ENCODE results near the gene ITPK1. TPM values are rescaled to one million over a fixed set of nuclear protein-coding genes. Genes with fewer than 3 reads are reported as not detected.

The ITPK1 gene
- total RNA-seq, 2 donors from 2014 or later: 53.4 to 61.8 TPM

DNA sequence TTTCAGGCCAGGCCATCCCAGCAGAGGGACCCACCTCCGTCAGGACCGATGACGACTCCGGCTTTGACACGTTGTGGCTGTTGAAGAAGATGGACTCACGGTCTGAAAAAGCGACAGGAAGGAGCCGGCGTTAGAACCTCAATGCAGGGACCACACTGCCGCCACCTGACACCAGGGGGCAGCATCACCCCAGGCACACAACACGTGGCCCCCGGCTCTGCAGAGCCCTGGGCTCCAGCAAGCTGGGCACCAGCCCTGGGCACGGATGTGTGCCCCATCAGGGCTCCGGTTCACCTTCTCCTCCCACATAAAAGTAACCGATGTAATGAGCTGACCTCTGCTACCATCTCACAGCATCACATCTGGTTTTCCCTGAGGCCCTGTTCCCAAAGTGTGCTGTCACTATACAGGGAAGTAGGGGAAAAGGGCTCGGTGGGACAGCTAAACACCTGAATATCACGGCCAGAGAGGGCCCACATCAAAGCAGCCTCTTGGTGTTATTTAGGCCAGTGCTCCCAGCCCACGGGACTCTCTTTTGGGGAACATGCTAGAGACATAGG lies 163.7 kb downstream of the ITPK1 start:
- Mint-ChIP-seq H3K9me3 (no peaks in the 10 kb centered on the region), H3K27ac (no peak overlapping the region), H3K36me3 (ENCODE audit: insufficient read depth in 2 of 2) (no peaks in the 10 kb centered on the region), H3K4me3 (no peak overlapping the region), H3K27me3 (ENCODE audit: low read depth) (no peaks in the 10 kb centered on the region), H3K4me1 (ENCODE audit: low read depth) (peaks cover 7% of the 10 kb centered on the region)
- DNase-seq (peak; percentile 78 to 86), ATAC-seq (replicated peaks in 1 of 2) (peak; percentile 90 to 93)

DNA sequence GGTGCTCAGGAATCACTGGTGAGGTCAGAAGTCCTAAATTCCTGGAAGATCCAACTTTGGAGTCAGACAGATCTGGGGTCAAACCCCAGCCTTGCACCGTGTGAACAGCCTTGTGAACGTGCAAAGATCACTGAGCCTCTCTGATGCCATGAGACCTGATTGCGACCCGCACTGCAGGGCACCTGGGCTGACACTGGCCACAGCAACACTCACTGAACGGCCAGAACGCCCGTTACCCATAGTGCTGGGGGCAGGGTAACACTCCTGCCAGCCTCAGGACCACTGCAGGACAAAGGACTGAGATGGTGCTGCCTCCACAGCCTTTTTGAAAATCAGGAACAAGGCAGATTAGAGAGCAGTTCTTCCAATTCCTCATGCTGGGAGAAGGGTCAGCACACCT lies 164.5 kb downstream of the ITPK1 start:
- H3K4me3 Mint-ChIP-seq: no peak overlapping the region
- H3K9me3 Mint-ChIP-seq: no peaks in the 10 kb centered on the region
- peaks cover 7% of the 10 kb centered on the region for H3K4me1 Mint-ChIP-seq (ENCODE audit: low read depth)
- ATAC-seq (replicated peaks in 1 of 2) (no peak), DNase-seq (no peak)
- H3K36me3 Mint-ChIP-seq (ENCODE audit: insufficient read depth in 2 of 2): no peaks in the 10 kb centered on the region
- H3K27ac Mint-ChIP-seq: no peak overlapping the region
- H3K27me3 Mint-ChIP-seq (ENCODE audit: low read depth): no peaks in the 10 kb centered on the region

DNA sequence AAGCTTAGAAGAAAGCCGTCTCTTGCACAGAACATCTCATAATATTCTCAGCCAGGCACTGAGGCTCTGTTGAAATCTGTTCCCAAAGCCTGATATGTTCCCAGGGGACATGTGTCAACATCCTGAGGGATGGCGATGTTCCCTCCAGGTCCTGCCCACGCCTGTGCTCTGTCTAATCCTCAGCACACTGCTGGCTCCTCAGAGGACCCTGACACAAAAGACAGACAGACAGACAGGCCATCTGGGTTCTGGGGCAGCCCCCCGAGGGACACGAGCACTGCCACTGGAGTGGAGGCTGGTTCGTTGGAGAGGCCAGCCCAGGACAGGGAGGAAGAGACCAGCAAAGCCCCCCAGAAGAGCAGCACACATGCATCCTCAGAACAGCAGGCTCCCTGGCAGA lies 165.0 kb downstream of the ITPK1 start:
- ATAC-seq (replicated peaks in 1 of 2) (no peak), DNase-seq (no peak)
- Mint-ChIP-seq H3K4me3 (no peak overlapping the region), H3K27me3 (ENCODE audit: low read depth) (no peaks in the 10 kb centered on the region), H3K4me1 (ENCODE audit: low read depth) (peaks cover 7% of the 10 kb centered on the region), H3K9me3 (no peaks in the 10 kb centered on the region), H3K36me3 (ENCODE audit: insufficient read depth in 2 of 2) (no peaks in the 10 kb centered on the region), H3K27ac (no peak overlapping the region)

DNA sequence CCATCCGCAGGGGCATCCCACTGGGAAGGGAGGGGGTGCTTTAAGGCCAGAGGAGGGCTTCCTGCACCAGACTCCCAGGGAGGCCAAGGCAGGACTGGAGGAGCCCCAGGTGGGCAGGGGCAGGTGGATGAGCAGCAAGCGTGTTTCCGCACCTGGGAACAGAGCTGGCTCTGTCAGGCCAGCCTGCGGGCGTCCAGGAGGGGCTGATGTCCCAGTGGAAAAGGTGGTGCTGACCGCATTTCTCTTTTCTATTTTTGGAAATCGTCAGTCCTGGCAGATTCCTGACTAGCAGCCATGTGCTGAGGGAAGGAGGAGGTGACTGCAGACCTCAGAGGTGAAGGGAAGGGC lies 165.6 kb downstream of the ITPK1 start:
- Mint-ChIP-seq H3K4me3 (no peak overlapping the region), H3K27ac (no peak overlapping the region), H3K36me3 (ENCODE audit: insufficient read depth in 2 of 2) (no peaks in the 10 kb centered on the region), H3K9me3 (no peaks in the 10 kb centered on the region), H3K4me1 (ENCODE audit: low read depth) (peaks cover 7% of the 10 kb centered on the region), H3K27me3 (ENCODE audit: low read depth) (no peaks in the 10 kb centered on the region)
- DNase-seq: no peak
- no peak for ATAC-seq (replicated peaks in 1 of 2)

DNA sequence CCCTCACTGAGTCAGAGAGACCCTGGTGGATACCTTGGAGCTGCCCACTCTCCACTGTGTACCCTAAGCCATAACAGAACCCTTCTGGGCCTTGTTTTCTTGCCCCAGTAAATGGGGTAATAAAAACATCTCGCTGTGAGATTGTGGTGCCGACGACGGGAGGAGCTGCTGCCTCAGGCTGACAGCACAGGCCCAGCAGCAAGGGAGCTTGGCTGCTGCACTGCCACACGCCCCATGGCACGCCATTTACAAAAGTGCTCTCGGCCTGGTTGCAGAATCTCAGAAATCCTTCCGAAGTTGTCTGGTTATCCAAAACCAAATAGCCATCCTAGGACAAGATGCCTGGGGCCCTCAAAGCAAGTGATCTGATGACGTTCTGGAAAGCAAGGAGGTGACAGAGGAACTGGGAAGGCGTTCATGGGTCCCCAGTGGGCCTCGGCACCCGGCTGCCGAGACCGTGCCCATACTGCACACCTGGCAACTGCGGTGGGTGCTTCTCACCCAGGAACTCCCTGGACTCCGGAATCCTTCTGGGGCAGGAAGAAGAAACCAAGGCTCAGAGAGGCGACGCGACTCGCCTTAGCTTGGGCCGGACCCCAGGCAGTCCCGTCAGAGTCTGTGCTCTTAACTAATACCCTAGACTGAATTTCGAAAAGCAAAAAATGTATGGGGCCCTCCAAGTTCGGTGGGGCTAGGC lies 166.1 kb downstream of the ITPK1 start:
- H3K4me1 Mint-ChIP-seq (ENCODE audit: low read depth): peaks cover 7% of the 10 kb centered on the region
- H3K27me3 Mint-ChIP-seq (ENCODE audit: low read depth): no peaks in the 10 kb centered on the region
- no peaks in the 10 kb centered on the region for H3K9me3 Mint-ChIP-seq
- ATAC-seq (replicated peaks in 1 of 2) (no peak), DNase-seq (no peak)
- no peak overlapping the region for H3K4me3 Mint-ChIP-seq
- no peak overlapping the region for H3K27ac Mint-ChIP-seq
- no peaks in the 10 kb centered on the region for H3K36me3 Mint-ChIP-seq (ENCODE audit: insufficient read depth in 2 of 2)

DNA sequence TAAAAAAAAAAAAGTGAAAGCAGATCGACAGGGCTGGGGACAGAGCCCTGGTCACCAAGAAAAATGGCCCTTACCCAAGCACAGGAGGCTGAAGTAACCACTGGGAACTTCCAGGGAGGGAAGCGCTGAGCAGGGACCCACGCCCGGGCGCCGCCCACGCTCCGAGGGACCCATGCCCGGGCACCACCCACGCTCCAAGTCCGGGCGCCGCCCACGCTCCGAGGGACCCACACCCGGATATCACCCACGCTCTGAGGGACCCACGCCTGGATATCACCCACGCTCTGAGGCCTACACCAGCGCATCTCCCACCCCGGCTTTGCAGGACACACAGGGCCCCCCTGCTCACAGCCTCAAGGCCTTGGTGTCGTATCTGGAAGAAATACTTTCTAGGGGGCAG lies 167.1 kb downstream of the ITPK1 start:
- no peaks in the 10 kb centered on the region for H3K36me3 Mint-ChIP-seq (ENCODE audit: insufficient read depth in 2 of 2)
- ATAC-seq (replicated peaks in 1 of 2) (no peak), DNase-seq (no peak)
- no peak overlapping the region for H3K27ac Mint-ChIP-seq
- no peaks in the 10 kb centered on the region for H3K9me3 Mint-ChIP-seq
- no peak overlapping the region for H3K4me3 Mint-ChIP-seq
- no peaks in the 10 kb centered on the region for H3K27me3 Mint-ChIP-seq (ENCODE audit: low read depth)
- H3K4me1 Mint-ChIP-seq (ENCODE audit: low read depth): peaks cover 7% of the 10 kb centered on the region

DNA sequence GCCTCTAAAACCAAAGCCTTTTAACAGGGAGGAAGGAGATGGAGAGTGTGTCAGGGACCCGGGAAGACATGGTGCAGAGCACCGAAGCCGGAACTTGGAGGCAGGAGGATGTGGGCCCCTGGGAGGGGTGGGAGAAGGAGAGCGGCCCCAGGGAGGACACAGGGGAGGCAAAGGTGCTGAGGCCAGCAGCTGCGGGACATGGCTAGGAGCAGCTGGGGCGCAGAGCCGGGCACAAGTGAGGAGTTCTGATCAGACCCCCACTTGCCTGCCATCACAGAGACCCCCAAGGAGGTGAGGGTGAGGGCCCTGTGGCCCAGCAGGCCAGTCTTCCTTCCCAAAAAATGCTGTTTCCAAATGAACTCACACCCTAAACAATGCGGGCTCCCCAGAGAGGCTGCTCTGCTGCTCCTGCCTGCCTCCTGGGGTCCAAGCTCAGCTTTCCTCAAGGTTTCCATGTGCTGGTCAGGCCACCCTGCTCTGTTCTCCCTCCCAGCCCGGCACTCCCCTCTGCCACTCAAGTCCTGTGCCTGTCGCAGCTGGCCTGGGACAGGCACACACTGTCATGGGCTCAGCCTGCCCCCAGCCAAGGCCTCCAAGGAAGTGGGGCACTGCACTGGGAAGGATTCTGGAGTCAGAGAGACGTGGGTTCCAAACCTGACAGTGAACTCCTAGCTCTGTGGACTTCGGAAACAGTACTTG lies 168.7 kb downstream of the ITPK1 start:
- H3K9me3 Mint-ChIP-seq: no peaks in the 10 kb centered on the region
- ATAC-seq (replicated peaks in 1 of 2) (no peak), DNase-seq (no peak)
- peaks cover 4% of the 10 kb centered on the region for H3K4me1 Mint-ChIP-seq (ENCODE audit: low read depth)
- H3K27ac Mint-ChIP-seq: no peak overlapping the region
- no peaks in the 10 kb centered on the region for H3K27me3 Mint-ChIP-seq (ENCODE audit: low read depth)
- H3K4me3 Mint-ChIP-seq: no peak overlapping the region
- no peaks in the 10 kb centered on the region for H3K36me3 Mint-ChIP-seq (ENCODE audit: insufficient read depth in 2 of 2)

DNA sequence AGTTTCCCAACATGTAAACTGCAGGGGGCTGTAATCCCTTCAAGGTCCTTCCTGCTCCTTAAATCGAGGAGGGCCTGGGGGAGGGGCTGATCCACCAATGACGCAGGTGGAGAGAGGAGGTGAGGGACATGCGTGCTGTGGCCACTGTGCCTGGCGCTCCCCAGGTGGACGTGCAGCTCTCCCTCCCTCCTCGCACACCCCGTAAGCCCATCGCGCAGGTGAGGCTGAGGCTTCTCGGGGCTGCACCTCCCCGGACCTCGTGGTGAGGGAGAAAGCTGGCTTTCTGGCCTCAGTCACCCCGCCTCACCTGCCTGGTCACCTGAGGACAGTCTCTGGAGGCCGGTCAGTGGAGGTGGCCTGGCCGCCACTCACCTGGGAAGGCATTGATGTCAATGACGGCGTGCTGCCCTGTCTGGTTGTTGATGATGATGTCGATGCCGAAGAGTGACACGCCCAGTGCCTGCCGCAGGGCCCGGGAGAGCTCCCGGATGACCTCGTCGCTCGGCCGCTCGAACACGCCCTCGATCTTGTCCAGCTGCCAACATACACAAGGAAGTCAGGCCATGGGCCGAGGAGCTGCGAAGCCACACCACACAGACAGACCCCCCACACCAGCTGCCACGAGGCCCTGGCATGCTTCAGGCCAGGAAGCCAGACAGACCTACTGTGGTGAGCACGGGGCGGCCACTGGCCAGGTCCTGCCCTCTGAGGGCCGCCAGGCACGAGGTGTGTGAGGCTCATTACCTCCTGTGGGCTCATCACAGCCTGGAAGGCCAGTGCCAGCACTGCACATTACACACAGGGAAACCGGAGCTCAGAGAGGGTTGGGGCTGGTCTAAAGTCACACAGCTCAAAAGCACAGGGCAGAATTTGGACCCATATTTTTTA lies 169.5 kb downstream of the ITPK1 start:
- no peaks in the 10 kb centered on the region for H3K4me1 Mint-ChIP-seq (ENCODE audit: low read depth)
- no peaks in the 10 kb centered on the region for H3K9me3 Mint-ChIP-seq
- no peak overlapping the region for H3K27ac Mint-ChIP-seq
- H3K27me3 Mint-ChIP-seq (ENCODE audit: low read depth): no peaks in the 10 kb centered on the region
- ATAC-seq (replicated peaks in 1 of 2) (no peak), DNase-seq (no peak)
- no peak overlapping the region for H3K4me3 Mint-ChIP-seq
- no peaks in the 10 kb centered on the region for H3K36me3 Mint-ChIP-seq (ENCODE audit: insufficient read depth in 2 of 2)

DNA sequence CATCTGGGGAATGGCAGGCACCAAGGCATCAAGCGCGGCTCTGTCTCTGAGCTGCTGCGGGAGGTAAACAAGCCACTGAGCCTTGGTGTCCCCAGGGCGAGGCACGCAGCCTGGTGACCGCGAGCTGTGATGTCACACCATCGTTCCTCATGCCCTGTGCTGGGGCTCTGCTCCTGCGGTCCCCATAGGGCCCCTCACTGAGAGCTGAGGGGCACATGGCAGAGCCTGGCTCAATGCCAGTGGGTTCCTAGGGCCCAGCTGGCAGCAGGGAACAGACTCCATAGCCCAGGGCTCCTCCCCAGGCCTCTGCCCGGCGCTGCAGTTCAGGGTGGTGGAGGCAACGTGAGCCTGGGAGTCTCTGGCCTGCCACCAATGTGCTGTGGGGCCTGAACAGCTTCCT lies 170.2 kb downstream of the ITPK1 start:
- Mint-ChIP-seq H3K36me3 (ENCODE audit: insufficient read depth in 2 of 2) (no peaks in the 10 kb centered on the region), H3K9me3 (no peaks in the 10 kb centered on the region), H3K27ac (no peak overlapping the region), H3K27me3 (ENCODE audit: low read depth) (no peaks in the 10 kb centered on the region), H3K4me1 (ENCODE audit: low read depth) (no peaks in the 10 kb centered on the region), H3K4me3 (no peak overlapping the region)
- ATAC-seq (replicated peaks in 1 of 2) (no peak), DNase-seq (no peak)

DNA sequence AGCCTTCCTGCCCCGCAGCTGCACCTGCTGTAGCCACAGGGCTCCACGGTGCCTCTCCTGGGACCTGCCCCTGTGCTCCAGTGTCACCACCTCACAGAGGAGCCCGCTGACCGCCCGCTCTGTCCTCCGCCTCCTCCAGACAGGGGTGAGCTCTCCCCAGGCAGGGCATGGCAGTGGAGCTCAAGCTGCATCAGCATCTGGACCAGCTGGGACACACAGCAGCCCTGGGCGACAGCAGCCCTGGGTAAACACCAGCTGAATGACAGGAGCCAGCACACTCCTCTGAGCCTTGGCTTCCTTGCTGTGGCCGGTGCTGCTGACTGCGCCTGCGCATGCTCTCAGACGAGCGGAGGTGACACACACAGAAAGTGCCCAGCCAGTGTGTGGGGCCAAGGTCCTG lies 170.7 kb downstream of the ITPK1 start:
- no peak overlapping the region for H3K4me3 Mint-ChIP-seq
- ATAC-seq (replicated peaks in 1 of 2) (no peak), DNase-seq (no peak)
- no peak overlapping the region for H3K27ac Mint-ChIP-seq
- H3K36me3 Mint-ChIP-seq (ENCODE audit: insufficient read depth in 2 of 2): no peaks in the 10 kb centered on the region
- no peaks in the 10 kb centered on the region for H3K9me3 Mint-ChIP-seq
- H3K27me3 Mint-ChIP-seq (ENCODE audit: low read depth): no peaks in the 10 kb centered on the region
- H3K4me1 Mint-ChIP-seq (ENCODE audit: low read depth): no peaks in the 10 kb centered on the region

DNA sequence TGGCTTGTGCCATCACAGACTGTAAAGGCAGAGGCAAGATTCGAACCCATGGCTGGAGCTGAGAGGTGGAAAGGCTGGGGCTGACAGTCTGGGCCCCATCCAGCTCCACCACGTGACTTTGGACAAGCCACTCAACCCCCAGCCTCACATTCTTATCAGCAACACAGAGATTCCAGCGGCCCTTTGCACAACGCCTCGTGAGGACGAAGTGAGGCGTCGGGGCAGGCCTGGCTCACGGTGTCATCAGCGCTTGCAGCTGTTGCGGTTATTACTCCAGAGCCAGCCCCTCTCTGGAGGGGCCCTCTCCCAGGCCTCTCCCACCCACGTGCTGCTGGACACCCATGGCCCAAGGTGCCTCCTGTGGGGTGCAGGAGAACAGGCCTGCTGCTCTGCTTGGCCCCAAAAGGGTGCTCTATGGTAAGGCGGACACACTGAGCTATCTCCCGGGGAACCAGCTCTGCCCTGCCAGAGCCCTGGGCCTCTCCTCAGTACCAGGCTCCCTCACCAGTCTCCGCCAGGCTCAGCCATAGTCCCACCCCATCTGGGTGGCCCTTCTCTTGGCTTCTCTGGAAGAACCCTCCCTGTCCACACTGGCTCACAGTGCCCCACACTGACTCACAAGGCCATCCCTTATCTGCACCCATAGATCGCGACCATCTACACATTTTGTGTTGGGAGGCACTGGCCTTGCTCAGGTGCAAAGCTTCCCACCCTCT lies 171.7 kb downstream of the ITPK1 start:
- no peaks in the 10 kb centered on the region for H3K4me1 Mint-ChIP-seq (ENCODE audit: low read depth)
- peak overlapping the region; percentile 48 for H3K27ac Mint-ChIP-seq
- no peaks in the 10 kb centered on the region for H3K36me3 Mint-ChIP-seq (ENCODE audit: insufficient read depth in 2 of 2)
- H3K4me3 Mint-ChIP-seq: no peak overlapping the region
- ATAC-seq (replicated peaks in 1 of 2) (no peak), DNase-seq (no peak)
- H3K27me3 Mint-ChIP-seq (ENCODE audit: low read depth): no peaks in the 10 kb centered on the region
- no peaks in the 10 kb centered on the region for H3K9me3 Mint-ChIP-seq

DNA sequence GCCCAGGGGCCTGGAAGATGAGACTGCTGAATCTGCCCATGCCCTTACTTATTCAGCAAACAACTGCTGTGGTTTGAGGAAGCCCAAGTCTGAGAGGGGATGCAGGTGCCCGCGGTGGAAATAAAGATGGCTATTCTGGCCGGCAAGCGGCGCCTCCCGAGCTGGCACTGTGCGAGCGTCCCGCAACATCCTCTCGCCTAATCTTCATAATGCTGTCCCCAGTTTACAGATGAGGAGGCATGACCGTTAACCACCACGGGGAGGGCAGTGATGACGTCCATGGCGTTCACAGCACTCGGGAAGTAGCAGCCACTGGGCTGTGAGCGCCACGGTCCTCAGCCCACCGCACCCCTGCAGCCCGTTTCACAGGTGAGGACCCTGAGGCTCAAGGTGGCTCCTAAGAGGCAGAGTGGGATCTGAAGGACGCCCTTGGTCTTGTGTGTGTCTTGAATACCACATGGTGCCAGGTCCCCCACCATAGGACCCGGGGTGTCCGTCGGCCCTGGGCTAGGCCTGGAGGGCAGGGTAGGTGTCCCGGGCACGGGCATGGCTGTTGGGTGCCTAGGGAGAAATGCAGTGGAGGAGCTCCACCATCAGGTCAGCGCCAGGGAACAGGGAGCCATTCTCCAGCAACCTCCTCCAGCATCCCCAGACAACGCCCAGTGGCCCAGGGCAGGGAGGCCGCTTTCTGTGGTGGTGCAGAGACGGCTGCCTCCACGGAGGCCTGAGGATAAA lies 172.6 kb downstream of the ITPK1 start:
- no peak overlapping the region for H3K27ac Mint-ChIP-seq
- H3K4me1 Mint-ChIP-seq (ENCODE audit: low read depth): no peaks in the 10 kb centered on the region
- no peak overlapping the region for H3K4me3 Mint-ChIP-seq
- no peaks in the 10 kb centered on the region for H3K9me3 Mint-ChIP-seq
- DNase-seq (no peak), ATAC-seq (replicated peaks in 1 of 2) (no peak)
- no peaks in the 10 kb centered on the region for H3K27me3 Mint-ChIP-seq (ENCODE audit: low read depth)
- H3K36me3 Mint-ChIP-seq (ENCODE audit: insufficient read depth in 2 of 2): no peaks in the 10 kb centered on the region

Measured in activated T-cell treated with anti-CD3 and anti-CD28 coated beads, Interleukin-2, amount 50 U/mL, for 72 hours (primary cell).